HG02981 (cell line): Measurements from ENCODE around the gene SIGLEC8.
"Not testable (repeated sequence)": the region's sequence is repeated elsewhere in the genome, so short reads cannot be mapped to it uniquely, and the experiment has no call there.

Experiments
- ATAC-seq: cut with Tn5 transposase; IDR thresholded peaks from one replicate; pipeline ENCODE4 v1.9.1; 2021; ENCODE audit warnings: mild to moderate bottlenecking, moderate library complexity; ENCODE audit not compliant: unreplicated experiment

SIGLEC8 gene

GRCh38 chr19:51473009-51473707 is 14.9 kb upstream of the SIGLEC8 start:
- ATAC-seq = no peak

- ATAC-seq = no peak
Measured at GRCh38 chr19:51472607-51473006, 14.4 kb upstream of the SIGLEC8 start.

DNA sequence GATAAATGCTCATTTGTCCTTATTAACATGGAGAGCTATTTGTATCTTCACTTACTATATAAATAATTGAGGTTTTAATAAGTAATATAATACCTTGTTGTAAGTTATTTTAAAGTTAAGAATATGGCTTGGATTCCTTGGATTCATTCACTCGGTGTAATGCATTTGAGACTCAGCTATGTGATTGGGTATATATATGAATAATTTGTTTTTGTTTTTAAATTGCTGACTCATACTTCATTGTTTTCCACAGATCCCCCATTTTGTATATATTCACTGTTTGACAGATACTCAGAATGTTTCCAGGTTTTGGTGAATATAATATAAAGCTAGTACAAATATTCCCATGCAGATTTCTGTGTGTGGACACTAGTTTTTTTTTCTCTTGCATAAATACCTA is 13.3 kb upstream of the SIGLEC8 start:
- no peak for ATAC-seq

DNA sequence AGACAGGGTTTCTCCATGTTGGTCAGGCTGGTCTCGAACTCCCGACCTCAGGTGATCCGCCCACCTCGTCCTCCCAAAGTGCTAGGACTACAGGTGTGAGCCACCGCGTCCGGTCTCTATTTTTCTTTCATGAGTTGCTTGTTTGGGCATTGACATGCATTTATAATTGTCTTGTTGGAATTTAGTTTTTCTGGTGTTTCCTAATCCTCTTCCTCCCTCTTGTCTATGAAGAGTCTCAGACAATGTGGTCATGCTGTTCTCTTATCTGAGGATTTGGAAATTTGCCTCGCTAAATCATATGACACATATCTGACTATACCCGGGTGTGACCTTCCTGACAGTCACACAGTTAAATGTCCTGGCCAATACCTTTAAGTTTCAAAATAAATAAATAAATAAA is 12.7 kb upstream of the SIGLEC8 start:
- no peak for ATAC-seq

GRCh38 chr19:51469629-51470028 is 11.4 kb upstream of the SIGLEC8 start:
- no peak for ATAC-seq

DNA sequence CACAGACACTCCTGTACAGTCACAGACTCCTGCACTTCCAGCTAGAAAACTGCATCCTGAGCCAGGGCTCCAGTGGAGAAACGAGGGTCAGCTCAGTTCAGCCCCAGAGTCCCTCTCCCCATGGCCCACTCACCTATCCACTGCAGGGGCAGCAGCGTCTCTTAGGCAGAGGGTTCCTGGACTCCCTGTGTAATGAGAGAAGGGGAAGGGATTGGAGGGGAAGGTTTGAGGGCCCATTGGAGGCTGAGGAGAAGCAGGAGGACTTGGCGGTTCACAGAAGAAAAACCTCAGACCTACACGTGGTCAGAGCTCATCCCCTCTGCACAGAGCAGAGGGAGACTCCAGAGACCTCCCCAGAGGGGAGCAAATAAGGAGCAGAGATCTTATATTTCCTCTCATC is 10.9 kb upstream of the SIGLEC8 start:
- no peak for ATAC-seq

GRCh38 chr19:51468545-51468920 is 10.3 kb upstream of the SIGLEC8 start:
- ATAC-seq = no peak

- ATAC-seq = no peak
Measured at GRCh38 chr19:51467864-51468544, 9.8 kb upstream of the SIGLEC8 start.

GRCh38 chr19:51466723-51467122 is 8.5 kb upstream of the SIGLEC8 start:
- no peak for ATAC-seq

GRCh38 chr19:51463976-51464581 is 5.8 kb upstream of the SIGLEC8 start:
- not testable (repeated sequence) for ATAC-seq

DNA sequence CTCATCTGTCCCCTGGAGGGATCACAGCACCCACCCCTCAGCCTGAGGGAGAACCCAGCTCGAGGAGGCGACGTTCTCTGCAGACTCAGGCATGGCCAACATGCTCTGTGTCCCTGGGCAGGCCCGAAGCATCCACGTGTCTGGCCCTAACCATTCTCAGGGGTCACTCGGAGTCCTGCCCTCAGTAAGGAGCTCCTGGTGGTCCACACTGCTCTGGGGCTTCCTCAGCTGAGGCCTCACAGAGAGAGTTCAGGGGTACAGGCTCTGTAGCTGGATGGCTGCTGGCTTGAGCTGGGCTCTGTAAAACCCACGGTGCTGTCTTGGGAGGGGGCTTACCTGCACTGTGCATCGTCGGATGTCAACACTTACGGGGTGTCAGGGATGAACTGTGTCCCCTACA is 4.4 kb upstream of the SIGLEC8 start:
- ATAC-seq = no peak

DNA sequence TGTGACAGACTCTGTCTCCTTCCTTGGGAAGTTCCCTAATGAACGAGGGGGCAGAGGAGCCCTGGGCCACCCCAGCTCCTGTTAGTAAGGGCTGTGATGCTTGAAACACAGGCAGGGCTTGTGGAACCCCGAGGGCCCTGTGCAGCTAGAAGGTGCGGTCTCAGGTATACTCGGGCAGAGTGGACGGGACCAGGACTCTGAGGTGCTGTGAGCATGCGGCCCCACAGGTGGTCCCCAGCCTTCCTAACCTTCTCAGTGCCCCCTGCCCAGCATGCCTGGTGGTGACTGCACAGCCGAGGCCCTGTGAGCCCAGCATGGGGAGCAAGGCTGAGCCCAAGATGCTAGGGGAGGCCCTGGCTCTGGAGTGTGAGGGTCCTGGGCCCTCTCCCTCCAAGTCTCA is 4.0 kb upstream of the SIGLEC8 start:
- ATAC-seq = no peak

DNA sequence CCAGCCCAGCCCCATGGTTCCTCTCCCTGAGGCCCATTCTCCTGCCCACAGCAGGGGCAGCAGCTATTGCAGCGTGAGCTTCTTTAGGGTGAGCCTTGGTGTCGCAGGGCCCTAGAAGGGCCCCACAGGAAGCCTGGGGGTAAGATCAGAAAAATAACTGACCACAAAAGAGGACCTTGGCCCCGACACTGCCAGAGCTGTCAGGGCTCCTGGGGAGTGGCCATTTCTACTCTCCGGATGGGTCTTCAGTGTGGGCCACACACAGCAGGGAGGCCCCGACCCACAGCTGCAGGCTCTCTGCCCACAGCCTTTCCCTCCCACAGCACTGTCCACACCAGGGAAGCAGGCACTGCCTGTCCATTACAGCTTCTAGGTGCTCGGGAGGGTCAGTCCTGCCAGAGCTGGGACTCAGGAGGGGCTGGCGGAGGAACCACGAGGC is 3.5 kb upstream of the SIGLEC8 start:
- no peak for ATAC-seq

GRCh38 chr19:51460164-51460992 is 2.1 kb upstream of the SIGLEC8 start:
- ATAC-seq = no peak

- no peak for ATAC-seq
Measured at GRCh38 chr19:51458899-51459505, 748 bp upstream of the SIGLEC8 start.

DNA sequence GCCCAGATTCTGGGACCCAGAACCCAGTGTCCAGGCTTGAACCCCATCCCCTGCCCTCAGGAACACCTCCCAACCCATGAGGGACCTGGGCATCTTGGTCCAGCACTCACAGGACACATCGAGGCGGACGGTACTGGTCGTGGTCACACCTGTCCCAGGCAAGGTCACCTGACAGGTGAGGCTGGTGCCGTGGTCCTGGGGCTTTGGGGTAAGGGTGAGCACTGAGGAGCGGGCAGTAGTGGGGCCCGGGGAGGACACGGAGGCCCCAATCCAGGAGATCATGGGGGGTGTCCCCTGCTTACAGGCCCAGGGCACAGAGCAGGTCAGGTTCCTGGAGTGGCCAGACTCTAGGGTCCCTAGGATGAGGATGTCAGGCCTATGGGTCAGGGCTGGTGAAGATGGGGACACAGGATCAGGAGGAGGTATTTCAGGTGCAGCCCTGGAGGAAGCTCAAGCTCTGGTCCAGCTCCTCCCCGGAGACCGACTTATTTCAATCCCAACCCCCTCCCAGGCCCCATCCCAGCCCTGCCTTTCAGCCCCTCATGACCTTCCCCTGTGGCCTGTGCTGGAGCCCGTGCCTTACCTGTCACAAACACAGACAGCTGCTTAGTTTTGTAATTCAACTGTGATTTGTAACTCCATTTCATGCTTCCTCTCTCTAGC is 772 bp downstream of the SIGLEC8 start:
- ATAC-seq = no peak

- no peak for ATAC-seq
Measured at GRCh38 chr19:51456541-51457290, 1.5 kb downstream of the SIGLEC8 start.

DNA sequence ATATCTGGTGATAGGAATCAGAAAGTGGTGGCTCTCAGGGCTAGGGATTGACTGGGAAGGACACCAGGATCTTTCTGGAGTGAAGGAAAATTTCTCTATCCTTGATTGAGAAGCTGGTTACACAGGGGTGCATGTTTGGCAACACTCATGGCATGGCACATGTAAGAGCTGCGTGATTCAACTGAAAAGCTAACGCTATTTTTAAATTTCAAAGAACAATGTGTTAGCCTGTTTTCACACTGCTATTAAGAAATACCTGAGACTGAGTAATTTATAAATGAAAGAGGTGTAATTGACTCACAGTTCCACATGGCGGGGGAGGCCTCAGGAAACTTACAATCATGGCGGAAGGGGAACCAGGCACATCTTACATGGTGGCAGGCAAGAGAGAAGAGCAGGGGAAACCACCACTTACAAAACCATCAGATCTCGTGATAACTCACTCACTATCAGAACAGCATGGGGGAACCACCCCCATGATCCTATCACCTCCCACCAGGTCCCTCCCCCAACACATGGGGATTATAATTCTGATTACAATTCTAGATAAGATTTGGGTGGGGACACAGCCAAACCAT is 7.4 kb downstream of the SIGLEC8 start:
- ATAC-seq = no peak

GRCh38 chr19:51448411-51449016 is 9.7 kb downstream of the SIGLEC8 start:
- ATAC-seq = no peak
